Bronchial epithelial cell (primary cell): ENCODE results near the gene RESP18. TPM values are rescaled to one million over a fixed set of nuclear protein-coding genes. Genes with fewer than 3 reads are reported as not detected.
A peak's percentile ranks its signal among the peaks of the same experiment; 100 is the strongest.

Source experiments
- DNase-seq: peaks from one replicate; pipeline ENCODE4 v3.0.0-alpha.2; 2010; ENCODE audit warnings: low read depth
- FAIRE-seq: peaks from 2 replicates; lab custom pipeline; 2011; peaks lifted over from hg19 to GRCh38; lab: Jason Lieb, UNC
- H3K27me3 ChIP-seq: 2 replicates; pipeline ENCODE4 v1.5.1; 2011; ENCODE audit warnings: low read length; ENCODE audit not compliant: control insufficient read depth, insufficient read depth
- H3K36me3 ChIP-seq: 2 replicates; pipeline ENCODE4 v1.5.1; 2011; ENCODE audit warnings: low read length; ENCODE audit not compliant: control insufficient read depth, insufficient read depth
- H3K4me3 ChIP-seq: 2 replicates; pipeline ENCODE4 v1.5.1; 2011; ENCODE audit warnings: mild to moderate bottlenecking, low read depth, low read length, control low read depth
- total RNA-seq: library from RNA; depleted of rRNA; stranded (reverse); fragments of >200 nt; gene quantifications from 2 replicates; pipeline ENCODE4 v1.2.1, GENCODE V29; 2014
- TF ChIP-seq, protein P1 (sequence below): IDR thresholded peaks from 2 replicates; pipeline ENCODE4 v1.5.1; 2011; ENCODE audit warnings: mild to moderate bottlenecking, moderate library complexity, low read length, control low read depth, inconsistent platforms; ENCODE audit not compliant: insufficient read depth, severe bottlenecking

RESP18 gene
- total RNA-seq, 1 donor from 2014 or later = not detected

DNA sequence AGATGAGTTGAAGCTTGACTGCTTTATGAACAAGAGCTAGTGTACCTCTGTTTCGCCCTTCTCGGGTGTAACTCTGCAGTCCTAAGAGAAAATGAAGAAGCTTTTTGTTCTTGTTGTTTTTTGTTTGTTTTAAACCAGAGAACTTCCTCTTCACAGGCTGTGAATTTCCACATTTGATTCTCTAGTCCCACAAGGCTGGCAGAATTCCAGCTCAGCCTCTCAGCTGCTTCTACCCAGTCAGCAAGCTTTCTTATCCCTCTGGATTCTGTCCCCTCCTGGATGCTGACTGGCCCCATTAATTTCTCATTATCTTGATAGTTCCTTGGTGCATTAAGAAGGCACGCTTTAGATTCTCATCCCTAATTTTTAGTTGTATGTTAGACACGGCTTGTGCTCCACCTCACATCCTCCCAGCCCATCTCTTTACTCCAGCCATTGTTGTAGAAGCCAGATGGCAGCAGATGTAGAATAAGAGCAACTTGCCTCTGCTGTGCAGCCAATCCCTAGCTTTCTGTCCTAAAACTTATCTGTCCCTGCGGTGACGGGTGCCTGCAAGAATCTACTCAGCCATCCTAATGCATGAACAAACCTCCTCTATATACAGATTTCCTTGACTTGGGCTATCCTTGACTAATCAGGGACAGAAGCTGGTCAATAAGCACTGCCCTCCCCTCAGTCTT, 12.3 kb upstream of the RESP18 start:
- TF ChIP-seq, protein P1, sequence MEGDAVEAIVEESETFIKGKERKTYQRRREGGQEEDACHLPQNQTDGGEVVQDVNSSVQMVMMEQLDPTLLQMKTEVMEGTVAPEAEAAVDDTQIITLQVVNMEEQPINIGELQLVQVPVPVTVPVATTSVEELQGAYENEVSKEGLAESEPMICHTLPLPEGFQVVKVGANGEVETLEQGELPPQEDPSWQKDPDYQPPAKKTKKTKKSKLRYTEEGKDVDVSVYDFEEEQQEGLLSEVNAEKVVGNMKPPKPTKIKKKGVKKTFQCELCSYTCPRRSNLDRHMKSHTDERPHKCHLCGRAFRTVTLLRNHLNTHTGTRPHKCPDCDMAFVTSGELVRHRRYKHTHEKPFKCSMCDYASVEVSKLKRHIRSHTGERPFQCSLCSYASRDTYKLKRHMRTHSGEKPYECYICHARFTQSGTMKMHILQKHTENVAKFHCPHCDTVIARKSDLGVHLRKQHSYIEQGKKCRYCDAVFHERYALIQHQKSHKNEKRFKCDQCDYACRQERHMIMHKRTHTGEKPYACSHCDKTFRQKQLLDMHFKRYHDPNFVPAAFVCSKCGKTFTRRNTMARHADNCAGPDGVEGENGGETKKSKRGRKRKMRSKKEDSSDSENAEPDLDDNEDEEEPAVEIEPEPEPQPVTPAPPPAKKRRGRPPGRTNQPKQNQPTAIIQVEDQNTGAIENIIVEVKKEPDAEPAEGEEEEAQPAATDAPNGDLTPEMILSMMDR = no peak
- Histone ChIP-seq H3K27me3 (peaks cover 5% of the 10 kb centered on the region), H3K36me3 (no peaks in the 10 kb centered on the region), H3K4me3 (no peak overlapping the region)
- no peak for DNase-seq
- no peak for FAIRE-seq

DNA sequence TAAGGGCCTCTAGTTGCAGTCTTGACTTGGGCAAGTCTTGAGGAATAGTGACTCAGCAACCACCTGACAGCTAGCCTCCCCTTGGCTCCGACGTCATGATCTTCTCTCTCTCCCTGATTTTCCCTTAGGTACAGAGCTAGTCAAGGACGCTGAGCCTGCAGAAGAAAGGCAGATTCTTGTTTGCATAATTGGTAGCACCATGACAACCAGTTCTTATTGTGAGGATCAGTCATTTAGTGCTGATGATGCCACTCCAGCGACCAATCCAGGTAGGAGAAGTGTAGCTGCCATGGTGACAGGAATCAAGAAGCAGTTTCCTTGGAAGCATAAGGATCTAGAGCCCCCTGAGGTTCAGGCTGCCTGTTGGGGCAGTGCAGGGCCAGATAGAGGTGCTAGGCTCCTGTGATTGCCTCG, 2.8 kb upstream of the RESP18 start:
- no peak overlapping the region for H3K4me3 ChIP-seq
- H3K27me3 ChIP-seq = peaks cover 20% of the 10 kb centered on the region
- TF ChIP-seq, protein P1 = no peak
- no peaks in the 10 kb centered on the region for H3K36me3 ChIP-seq
- FAIRE-seq (peak; percentile 36), DNase-seq (peak; percentile 51)

DNA sequence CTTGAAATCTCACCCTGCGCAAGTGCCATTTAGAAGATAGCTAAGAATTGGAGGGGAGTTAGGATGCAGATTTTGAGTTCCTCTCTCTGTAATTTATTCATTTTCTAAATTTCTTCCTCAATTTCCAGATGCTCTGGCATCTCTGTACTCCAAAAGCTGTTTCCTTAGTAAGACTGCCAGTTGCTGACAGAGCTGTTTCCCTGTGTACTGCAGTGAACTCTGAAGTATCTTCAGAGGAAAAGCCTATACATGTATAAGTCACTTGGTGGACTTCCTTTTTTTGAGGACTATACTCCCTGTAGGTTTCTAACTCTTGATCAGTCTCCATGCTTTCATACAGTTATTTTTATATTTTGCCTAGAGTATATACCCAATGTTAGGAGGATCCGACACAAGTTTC, 1.5 kb upstream of the RESP18 start:
- FAIRE-seq = no peak
- no peak overlapping the region for H3K4me3 ChIP-seq
- no peak for DNase-seq
- H3K27me3 ChIP-seq = peaks cover 23% of the 10 kb centered on the region
- H3K36me3 ChIP-seq = no peaks in the 10 kb centered on the region
- TF ChIP-seq, protein P1 = no peak

DNA sequence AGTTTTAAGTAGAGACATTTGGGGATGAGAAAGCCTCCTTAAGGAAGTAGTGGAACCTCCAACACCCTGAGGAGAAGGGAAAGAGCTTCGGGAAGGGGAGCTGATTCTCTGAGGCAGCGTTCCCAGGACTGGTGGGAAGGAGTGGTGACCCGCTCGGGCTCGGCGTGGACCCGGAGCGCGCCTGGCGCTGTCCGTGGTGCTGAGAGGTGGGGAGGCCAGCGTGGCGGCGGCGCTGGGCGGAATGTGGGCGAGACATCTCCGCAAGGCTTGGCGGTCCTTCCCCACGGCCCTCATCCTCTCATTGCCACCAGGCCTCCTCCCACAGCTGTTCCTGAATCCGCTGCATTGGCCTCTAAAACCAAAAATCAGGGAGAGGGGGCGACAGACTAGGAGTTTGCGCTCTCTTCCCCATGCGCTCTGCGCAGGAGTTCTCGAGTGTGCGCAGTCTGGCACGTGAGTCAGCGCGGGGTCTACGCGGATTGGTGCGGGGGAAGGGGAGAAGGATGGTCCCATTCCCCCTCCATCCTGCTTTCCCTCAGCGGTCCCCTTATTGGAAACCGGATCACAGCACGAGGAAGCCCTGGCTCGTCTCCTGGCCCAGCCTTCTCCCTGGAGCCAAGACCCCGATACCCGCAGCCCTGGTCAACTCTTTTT, 857 bp downstream of the RESP18 start:
- TF ChIP-seq, protein P1 = no peak
- no peak for FAIRE-seq
- no peak for DNase-seq
- H3K27me3 ChIP-seq = peaks cover 24% of the 10 kb centered on the region
- no peak overlapping the region for H3K4me3 ChIP-seq
- no peaks in the 10 kb centered on the region for H3K36me3 ChIP-seq

DNA sequence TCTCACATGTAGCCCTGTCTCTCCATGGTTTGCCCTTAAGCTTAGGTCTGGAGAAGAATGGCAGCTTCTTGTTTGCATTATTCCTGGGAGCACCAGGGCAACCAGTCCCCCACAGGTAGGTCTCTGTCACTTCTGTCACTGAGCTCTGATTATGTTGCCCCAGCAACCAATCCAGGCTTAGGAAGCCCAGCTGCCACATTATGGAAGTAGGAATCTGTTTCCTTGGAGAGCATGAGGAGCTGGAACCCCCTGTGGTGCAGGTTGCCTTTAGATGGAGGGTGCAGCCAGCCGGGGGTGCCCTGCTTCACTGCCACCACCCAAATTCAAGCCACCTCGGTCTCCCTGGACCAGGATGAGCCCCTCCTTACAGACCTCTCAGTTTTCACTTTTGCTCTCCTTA, 4.8 kb downstream of the RESP18 start:
- peaks cover 20% of the 10 kb centered on the region for H3K27me3 ChIP-seq
- H3K36me3 ChIP-seq = no peaks in the 10 kb centered on the region
- no peak overlapping the region for H3K4me3 ChIP-seq
- FAIRE-seq (no peak), DNase-seq (no peak)
- TF ChIP-seq, protein P1 = no peak
